ENCODE results near the gene CASZ1.

The CASZ1 gene

GRCh38 chr1:10652626-10653025 lies 143.8 kb downstream of the CASZ1 start:
- DNase-seq (ENCODE audit: low read depth in 2 of 2), result no peak

GRCh38 chr1:10651793-10652192 lies 144.7 kb downstream of the CASZ1 start:
- DNase-seq (ENCODE audit: low read depth in 2 of 2), result no peak

- DNase-seq (ENCODE audit: low read depth in 2 of 2), result no peak
Observed at GRCh38 chr1:10651389-10651766, 145.1 kb downstream of the CASZ1 start.

- no peak for DNase-seq (ENCODE audit: low read depth in 2 of 2)
Observed at GRCh38 chr1:10650556-10651388, 145.7 kb downstream of the CASZ1 start.

GRCh38 chr1:10649517-10650201 lies 146.8 kb downstream of the CASZ1 start:
- no peak for DNase-seq (ENCODE audit: low read depth in 2 of 2)

GRCh38 chr1:10648689-10649516 lies 147.5 kb downstream of the CASZ1 start:
- no peak for DNase-seq (ENCODE audit: low read depth in 2 of 2)

GRCh38 chr1:10647414-10648170 lies 148.9 kb downstream of the CASZ1 start:
- no peak for DNase-seq (ENCODE audit: low read depth in 2 of 2)

GRCh38 chr1:10646347-10646861 lies 150.0 kb downstream of the CASZ1 start:
- peak in 1 of 2 experiments; percentile 9 for DNase-seq (ENCODE audit: low read depth in 2 of 2)

- DNase-seq (ENCODE audit: low read depth in 2 of 2), result no peak
Observed at GRCh38 chr1:10644307-10645128, 151.9 kb downstream of the CASZ1 start.

GRCh38 chr1:10643607-10644306 lies 152.7 kb downstream of the CASZ1 start:
- no peak for DNase-seq (ENCODE audit: low read depth in 2 of 2)

GRCh38 chr1:10642403-10643080 lies 153.9 kb downstream of the CASZ1 start:
- no peak for DNase-seq (ENCODE audit: low read depth in 2 of 2)

- DNase-seq (ENCODE audit: low read depth in 2 of 2), result no peak
Observed at GRCh38 chr1:10641976-10642375, 154.5 kb downstream of the CASZ1 start.

GRCh38 chr1:10640843-10641553 lies 155.4 kb downstream of the CASZ1 start:
- DNase-seq (ENCODE audit: low read depth in 2 of 2), result no peak

- no peak for DNase-seq (ENCODE audit: low read depth in 2 of 2)
Observed at GRCh38 chr1:10639775-10640578, 156.5 kb downstream of the CASZ1 start.

GRCh38 chr1:10639011-10639774 lies 157.3 kb downstream of the CASZ1 start:
- no peak for DNase-seq (ENCODE audit: low read depth in 2 of 2)

GRCh38 chr1:10638559-10639005 lies 157.9 kb downstream of the CASZ1 start:
- no peak for DNase-seq (ENCODE audit: low read depth in 2 of 2)

All from fibroblast of skin of left quadriceps (primary cell).